Putamen (tissue), 1 donor: ENCODE measurements around the gene GPR107.
"Not testable (repeated sequence)": the region's sequence is repeated elsewhere in the genome, so short reads cannot be mapped to it uniquely, and the experiment has no call there.

ENCODE experiments used
- DNase-seq: peaks from one replicate; pipeline ENCODE4 v3.0.0-alpha.2; 2016; ENCODE audit warnings: low spot score

Gene GPR107

DNA sequence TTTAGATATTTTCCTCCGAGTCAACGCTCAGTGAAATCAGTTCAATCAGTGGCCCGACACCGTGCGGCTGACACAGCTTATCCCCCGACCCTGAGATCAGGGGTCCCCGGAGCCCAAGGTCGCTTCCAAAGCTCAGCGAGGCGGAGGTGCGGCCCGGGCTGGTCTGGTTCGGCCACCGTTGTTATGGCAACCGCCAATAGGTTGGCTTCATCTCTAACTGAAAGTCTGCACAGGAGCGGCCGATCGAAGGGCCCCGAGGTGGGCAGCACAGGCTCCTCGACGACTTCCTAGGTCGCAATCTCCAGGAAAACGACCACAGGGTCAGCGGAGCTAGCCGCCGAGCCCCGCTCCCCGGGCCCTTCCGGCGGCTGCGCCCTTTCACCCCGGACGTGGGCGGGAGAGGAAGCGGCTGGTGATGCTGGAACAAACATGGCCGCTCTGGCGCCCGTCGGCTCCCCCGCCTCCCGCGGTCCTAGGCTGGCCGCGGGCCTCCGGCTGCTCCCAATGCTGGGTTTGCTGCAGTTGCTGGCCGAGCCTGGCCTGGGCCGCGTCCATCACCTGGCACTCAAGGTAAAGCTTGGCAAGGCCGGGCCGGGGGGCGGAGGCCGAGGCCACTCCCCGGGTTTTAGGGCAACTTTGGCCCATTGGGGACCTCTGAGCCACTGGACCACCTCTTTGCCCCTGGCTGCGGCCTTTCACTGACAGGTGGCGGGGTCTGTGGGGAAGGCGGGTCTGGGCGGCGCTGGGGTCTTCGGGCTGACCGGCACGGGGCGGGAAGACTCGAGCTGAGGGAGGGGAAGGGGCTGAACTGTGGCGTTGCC is at the start of gene GPR107:
GPR107 (plus strand) TSS at position 403 of the 821 bp plus-strand sequence; CDS start at position 430, 27 bp downstream.
- DNase-seq: peak; percentile 68

DNA sequence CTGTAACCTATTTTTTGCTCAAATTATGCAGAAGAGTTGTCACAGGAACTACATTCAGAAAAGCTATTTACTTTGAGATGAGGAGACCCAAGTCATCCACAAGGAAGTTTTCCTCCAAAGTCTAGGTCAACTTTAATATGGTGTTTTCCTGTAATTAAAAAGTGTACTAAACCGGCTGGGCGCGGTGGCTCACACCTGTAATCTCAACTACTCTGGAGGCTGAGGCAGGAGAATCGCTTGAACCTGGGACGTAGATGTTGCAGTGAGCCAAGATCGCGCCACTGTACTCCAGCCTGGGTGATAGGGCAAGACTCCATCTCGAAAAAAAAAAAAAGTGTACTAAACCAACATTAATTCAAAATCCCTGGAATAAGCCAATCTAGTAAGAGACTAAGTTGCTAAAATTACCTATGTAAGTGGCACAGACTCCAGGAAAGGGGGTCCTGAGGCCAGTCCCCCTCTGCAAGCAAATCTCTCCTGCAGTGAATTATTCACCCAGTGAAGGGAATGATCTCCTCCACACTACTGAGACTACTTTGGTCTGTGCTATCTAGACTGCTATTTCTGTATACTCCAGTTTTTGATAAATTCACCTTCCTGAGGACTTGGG is 49.7 kb upstream of the GPR107 start:
- DNase-seq: no peak

DNA sequence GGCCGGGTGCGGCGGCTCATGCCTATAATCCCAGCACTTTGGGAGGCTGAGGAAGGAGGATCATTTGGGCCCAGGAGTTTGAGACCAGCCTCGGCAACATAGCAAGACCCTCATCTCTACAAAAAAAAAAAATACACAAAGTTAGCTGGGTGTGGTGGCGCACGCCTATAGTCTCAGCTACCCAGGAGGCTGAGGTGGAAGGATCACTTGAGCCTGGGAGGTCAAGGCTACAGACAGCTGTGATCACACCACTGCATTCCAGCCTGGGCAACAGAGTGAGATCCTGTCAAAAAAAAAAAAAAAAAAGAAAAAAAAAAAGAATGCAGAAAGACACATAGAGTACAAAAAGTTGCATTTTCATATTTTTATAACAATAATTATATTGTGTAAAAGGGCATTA is 46.8 kb upstream of the GPR107 start:
- not testable (repeated sequence) for DNase-seq

DNA sequence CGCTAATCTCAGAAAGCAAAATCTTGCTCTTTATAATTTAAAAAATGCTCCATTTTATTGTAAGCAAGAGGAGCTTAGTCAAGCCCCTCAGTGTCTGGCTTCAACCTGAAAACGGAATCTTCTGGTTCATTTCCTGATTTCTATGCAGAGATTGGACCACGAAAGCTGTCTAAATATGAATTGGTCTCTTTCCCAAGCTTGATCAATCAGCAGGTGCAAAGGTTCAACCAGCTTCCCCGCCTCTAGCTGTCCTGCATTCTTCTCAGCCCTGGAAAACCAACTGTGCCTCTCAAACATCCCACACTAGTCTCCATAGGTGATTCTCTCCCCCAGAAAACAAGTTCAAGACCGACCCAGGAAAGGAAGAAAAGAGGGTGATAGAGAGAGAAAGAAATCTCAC is 45.2 kb upstream of the GPR107 start:
- DNase-seq: no peak

DNA sequence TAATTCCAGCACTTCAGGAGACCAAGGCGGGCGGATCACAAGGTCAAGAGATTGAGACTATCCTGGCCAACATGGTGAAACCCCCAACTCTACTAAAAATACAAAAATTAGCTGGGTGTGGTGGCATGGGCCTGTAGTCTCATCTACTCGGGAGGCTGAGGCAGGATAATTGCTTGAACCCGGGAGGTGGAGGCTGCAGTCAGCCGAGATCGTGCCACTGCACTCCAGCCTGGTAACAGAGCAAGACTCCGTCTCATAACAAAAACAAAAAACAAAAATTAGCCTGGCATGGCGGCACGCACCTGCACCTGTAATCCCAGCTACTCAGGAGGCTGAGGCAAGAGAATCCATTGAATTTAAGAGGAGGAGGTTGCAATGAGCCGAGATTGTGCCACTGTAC is 44.2 kb upstream of the GPR107 start:
- DNase-seq: not testable (repeated sequence)

DNA sequence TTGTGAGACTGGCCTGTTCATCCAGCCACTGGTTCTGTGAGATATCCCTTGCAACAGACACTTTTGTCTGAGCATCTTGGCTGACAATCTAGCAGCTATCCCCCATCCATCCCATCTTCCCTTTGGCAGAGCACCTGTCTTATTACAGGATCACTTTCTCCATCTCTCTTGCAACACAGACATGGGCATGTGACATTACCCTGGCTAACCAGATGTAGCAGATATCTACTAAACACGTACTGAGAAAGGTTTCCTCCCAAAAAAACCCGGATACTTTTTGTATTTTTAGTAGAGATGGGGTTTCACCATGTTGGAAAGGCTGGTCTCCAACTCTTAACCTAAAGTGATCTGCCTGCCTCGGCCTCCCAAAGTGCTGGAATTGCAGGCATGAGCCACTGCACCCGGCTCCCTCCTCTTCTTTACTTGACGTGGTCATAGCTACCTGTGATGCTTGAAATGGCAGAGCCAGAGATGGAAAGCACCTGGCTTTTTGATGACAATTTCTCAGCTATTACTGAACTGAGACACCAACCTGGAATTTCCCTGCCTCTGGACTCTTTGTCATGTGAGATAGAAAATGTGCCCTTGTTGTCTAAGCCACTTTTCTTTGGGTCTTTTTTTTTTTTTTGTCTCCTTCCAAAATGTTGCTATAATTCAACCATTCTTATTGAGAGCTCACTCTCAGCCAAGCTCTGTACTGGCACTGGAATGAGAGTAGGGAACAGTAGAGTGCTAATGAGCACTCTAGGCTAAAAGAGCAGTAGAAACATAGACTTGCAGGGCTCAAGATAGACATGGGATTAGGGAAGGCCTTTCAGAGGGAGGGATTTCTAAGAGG is 43.3 kb upstream of the GPR107 start:
- DNase-seq: no peak

DNA sequence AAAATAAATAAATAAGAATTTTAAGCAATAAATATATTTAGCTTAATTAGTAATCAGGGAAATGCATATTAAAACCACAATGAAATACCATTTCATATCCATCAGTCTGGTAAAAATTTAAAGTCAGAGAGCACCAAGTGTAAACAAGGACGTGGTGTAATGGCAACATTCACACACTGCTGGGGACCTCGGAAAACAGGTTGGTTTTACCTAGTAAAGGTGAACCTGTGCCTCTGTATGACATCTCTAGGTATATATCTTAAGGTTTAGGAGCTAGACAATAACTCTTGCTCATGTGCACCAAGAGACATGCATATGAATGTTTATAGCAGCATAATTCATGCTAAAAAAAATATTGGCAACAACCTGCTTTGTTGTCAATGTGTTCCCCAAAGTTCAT is 40.4 kb upstream of the GPR107 start:
- no peak for DNase-seq

DNA sequence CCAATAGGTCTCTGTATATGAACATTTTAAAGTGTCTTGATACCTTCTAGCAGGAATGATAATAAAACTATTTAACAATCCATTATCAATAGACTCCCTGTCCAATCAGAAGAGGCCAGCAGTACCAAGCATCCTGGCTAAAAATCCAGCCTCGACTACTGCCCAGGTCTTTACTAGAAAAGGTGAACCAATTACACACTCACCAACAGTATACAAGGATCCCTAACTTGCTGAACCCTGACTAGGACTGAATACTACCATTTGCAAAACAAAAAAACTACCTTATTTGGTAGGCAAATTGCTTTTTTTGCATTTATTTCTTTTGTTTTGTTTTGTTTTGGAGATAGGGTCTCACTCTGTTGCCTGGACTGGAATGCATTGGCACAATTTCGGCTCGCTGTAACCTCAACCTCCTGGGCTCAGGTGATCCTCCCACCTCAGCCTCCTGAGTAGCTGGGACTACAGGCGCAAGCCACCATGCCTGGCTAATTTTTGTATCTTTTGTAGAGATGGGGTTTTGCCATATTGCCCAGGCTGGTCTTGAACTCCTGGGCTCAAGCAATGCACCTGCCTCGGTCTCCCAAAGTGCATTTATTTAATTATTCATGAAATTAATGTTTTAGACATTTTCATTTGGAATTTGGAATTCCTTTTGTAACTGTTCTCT is 38.2 kb upstream of the GPR107 start:
- no peak for DNase-seq

DNA sequence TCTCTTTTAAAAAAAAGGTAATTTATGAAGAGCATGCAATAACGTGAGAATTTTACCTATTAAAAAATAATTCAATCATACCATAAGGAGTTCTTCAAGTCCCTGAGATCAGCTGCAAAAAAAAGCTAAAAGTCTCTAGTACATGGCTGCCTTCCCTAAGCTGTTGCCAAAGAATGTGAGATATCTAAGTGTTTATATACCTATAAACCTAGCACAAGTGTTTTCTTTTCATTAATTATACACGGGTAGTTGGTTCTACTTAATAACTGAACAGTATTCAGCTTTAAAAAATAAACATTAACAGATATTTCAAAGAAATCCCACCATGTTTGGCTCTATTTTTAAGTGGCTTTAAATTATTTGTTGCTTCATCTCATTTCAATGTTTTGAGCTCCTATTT is 36.6 kb upstream of the GPR107 start:
- DNase-seq: no peak

DNA sequence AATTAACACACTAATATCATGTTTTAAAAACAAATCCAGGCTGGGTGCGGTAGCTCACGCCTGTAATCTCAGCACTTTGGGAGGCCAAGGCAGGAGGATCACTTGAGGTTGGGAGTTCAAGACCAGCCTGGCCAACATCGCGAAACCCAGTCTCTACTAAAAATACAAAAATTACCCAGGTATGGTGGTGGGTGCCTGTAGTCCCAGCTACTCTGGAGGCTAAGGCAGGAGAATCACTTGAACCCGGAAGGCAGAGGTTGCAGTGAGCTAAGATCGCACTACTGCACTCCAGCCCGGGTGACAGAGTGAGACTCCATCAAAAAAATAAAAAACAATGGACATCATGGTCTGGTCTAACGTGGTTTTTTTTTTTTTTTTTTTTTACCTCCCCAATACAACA is 36.2 kb upstream of the GPR107 start:
- DNase-seq: not testable (repeated sequence)

DNA sequence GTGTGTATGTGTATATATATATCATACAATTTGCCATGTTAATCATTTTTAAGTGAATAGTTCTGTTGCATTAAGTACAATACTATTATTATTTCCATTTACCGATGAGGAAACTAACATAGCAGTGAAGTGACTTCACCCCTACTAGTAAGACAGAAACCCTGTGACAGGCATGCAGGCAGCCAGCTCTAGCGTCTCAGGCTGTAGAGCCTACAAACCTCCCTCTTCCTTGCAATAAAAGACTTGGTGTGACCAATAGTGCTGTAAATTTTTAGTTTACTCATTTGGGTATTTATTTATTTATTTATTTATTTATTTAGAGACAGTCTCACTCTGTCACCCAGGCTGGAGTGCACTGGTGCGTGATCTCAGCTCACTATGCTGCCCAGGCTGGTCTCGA is 35.4 kb upstream of the GPR107 start:
- DNase-seq: no peak

DNA sequence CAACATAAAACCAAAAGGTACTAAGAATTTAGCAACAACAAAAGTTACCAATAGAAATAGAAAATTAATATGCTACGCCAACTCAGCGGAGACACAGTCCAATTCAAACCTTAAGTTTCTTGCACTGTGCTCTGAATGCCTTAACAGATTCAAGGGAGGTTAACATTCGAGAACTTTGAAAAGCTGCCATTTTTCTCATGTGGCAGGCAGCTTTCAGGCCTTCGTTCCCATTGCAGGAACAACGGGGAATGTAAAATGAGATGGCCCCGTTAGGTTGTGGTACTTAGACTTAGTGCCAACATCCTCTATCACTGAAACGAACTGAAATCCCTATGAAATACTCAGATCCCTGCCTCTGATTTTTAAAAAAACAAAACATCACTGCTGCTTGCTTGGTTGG is 33.1 kb upstream of the GPR107 start:
- no peak for DNase-seq

DNA sequence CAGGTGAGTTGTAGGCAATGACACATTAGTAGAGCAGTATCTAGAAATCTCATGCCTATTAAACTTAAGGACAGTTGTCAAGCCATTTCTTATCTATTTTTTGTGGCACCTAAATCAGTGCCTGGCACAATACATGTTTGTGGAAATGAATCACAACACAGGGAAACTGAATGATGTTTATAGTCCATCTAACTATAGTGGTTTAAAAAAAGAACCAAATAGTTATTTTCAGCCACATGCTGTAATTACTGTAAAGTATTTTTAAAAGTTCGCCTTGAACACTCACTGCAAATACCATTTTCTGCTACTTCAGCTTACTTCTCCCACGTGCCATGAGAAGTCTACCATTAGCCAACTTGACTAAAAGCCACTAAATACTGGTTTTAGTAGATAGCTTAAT is 32.6 kb upstream of the GPR107 start:
- DNase-seq: no peak

DNA sequence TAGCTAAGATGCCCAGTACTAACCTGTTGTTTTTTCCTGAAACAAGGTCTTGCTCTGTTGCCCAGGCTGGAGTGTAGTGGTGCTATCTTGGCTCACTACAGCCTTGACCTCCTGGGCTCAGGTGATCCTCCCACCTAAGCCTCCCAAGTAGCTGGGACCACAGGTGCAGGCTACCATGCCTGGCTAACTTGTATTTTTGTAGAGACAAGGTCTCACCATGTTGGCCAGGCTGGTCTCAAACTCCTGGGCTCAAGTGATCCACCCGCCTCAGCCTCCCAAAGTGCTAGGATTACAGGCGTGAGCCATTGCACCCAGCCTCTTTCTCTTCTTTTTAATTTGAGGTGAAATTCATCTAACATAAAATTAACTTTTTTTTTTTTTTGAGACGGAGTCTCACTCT is 31.9 kb upstream of the GPR107 start:
- DNase-seq: not testable (repeated sequence)

DNA sequence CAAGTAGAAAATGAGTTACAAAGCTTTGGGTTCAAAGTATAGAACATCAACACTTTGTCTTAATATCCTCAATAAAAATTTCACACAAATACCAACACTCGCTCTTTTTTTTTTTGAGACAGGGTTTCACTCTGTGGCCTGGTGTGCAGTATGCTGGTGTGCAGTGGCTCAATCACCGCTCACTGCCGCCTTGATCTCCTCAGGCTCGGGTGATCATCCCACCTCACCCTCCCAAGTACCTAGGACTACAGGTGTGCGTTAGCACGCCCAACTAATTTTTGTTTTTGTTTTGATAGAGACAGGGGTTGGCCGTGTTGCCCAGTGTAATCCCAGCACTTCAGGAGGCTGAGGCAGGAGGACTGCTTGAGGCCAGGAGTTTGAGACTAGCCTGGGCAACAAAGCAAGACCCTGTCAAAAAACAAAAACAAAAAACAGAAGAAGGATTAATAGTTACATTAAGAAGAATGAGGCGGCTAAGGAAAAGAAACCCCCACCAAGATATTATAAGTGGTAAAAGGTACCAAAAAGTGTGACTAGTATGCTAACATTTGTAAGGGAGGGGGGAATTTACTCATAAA is 31.1 kb upstream of the GPR107 start:
- no peak for DNase-seq

DNA sequence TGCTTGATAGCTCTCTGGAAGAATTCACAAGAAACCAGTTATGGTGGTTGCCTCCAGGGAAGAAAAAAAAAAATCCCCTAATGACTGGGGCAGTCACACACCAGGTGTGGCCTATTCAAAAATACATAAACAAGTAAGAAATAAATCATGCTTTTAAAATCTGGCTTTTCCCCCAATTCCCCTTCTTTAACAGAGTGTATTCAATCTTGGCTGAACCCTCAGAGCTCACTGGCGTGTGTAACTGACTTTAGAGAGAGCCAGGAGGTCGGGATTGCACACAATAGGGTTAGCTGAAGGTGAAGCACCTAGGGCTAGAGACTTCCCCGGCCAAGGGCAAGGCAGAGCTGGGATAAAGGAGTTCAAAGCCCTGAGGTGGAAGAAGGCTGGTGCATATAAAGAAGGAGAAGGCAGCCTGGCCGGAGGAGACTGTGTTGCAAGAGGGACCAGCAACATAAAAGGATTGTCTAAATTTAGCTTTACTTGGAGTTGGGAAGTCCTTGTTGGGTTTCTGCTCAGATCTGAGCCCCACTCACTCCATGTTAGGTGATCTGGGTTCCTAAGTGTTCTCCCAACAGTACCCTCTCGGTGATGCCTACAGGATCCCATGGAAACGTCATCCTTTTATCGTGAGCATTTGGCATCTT is 30.4 kb upstream of the GPR107 start:
- DNase-seq: no peak

DNA sequence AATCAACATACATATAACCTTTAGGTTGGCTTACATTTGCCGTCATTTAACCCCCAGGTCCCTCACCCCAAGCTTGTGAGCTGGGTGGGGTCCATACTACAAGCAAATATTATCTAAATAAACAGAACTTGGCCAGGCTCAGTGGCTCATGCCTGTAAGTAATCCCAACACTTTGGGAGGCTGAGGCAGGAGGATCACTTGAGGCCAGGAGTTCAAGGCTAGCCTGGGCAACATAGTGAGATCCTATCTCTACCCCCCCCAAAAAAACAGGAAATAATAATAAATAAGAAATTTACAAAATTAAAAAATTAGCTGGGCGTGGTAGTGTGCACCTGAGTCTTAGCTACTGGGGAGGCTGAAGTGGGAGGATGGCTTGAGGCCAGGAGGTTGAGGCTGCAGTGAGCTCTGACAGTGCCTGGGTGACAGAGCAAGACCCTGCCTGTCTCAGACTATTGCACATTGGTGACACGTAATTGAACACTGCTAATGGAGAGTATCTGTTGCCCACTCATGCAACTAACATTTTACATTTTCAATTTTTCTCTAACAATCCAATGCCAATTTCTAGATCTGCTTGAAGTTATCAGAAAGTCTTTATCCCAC is 29.6 kb upstream of the GPR107 start:
- no peak for DNase-seq

DNA sequence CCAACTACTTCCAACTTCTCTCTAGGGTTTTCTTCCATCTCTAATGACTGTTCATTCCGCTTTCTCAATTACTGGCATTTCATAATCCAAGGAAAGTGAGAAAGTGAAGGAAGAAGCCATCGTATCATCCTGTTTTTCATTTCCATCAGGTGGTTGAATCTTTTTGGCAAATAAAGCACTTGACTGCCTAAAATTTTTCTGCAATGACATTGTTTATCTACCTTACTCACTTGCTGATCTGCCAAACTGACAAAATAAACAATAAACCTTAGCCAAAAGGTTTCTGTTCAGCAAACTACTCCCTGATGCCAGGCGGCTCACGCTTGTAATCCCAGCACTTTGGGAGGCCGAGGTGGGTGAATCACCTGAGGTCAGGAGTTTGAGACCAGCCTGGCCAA is 29.1 kb upstream of the GPR107 start:
- DNase-seq: no peak

DNA sequence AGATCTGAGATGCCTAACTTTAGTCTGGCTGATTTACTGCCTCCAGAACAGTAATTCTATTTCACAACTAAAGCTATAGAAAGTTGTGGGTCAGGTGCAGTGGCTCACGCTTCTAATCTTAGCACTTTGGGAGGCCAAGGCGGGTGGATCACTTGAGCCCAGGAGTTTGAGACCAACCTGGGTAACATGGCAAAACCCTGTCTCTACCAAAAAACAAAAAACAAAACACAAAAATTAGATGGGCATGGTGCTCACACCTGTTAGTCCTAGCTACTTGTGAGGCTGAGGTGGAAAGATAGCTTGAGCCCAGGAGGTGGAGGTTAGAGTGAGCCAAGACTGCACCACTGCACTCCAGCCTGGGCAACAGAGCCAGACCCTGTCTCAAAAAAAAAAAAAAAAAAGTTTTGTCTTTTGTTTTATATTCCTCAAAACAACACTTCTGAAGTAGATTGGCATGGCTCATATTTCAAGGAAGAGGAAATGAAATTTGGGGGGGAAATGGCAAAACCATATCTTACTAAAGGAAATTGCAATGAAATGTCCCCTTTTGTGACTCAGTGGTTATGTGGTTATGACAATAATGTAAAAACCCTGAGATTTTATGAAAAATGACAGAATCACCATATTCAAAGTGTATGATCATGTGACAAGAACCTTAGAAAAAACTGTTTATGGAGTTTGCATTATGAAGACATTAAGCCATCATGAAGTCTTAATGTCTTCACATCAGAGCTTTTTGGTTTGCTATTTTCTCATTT is 26.9 kb upstream of the GPR107 start:
- no peak for DNase-seq
